IPS-18a (cell line): ENCODE results near the gene SLC12A5.

Experiments used
- H3K27ac ChIP-seq: one replicate; pipeline ENCODE4 v1.5.1; 2013; ENCODE audit warnings: low read length
- H3K27me3 ChIP-seq: one replicate; pipeline ENCODE4 v1.6.1; 2013; ENCODE audit warnings: mild to moderate bottlenecking, low read length; ENCODE audit not compliant: control insufficient read depth, insufficient read depth
- H3K36me3 ChIP-seq: one replicate; pipeline ENCODE4 v1.6.1; 2013; ENCODE audit warnings: low read depth, low read length; ENCODE audit not compliant: control insufficient read depth
- H3K4me1 ChIP-seq: one replicate; pipeline ENCODE4 v1.6.1; 2013; ENCODE audit warnings: low read depth, low read length; ENCODE audit not compliant: control insufficient read depth
- H3K4me3 ChIP-seq: one replicate; pipeline ENCODE4 v1.5.1; 2013; ENCODE audit warnings: low read length
- H3K9ac ChIP-seq: one replicate; pipeline ENCODE4 v1.6.1; 2013; ENCODE audit warnings: mild to moderate bottlenecking, low read length, moderate library complexity
- H3K9me3 ChIP-seq: one replicate; pipeline ENCODE4 v1.6.1; 2013; ENCODE audit warnings: low read depth, low read length; ENCODE audit not compliant: control insufficient read depth

Gene SLC12A5

GRCh38 chr20:45998337-45998736, 30.7 kb upstream of the SLC12A5 start:
- no peaks in the 10 kb centered on the region for H3K36me3 ChIP-seq
- H3K4me3 ChIP-seq: no peak overlapping the region
- no peaks in the 10 kb centered on the region for H3K9me3 ChIP-seq
- no peak overlapping the region for H3K9ac ChIP-seq
- H3K27me3 ChIP-seq: no peaks in the 10 kb centered on the region
- no peak overlapping the region for H3K27ac ChIP-seq
- H3K4me1 ChIP-seq: peaks cover 12% of the 10 kb centered on the region

- no peak overlapping the region for H3K4me3 ChIP-seq
- no peak overlapping the region for H3K27ac ChIP-seq
- no peaks in the 10 kb centered on the region for H3K27me3 ChIP-seq
- no peaks in the 10 kb centered on the region for H3K36me3 ChIP-seq
- H3K4me1 ChIP-seq: peaks cover 12% of the 10 kb centered on the region
- no peaks in the 10 kb centered on the region for H3K9me3 ChIP-seq
- no peak overlapping the region for H3K9ac ChIP-seq
These were observed 30.3 kb upstream of the SLC12A5 start for GRCh38 chr20:45998761-45999160.

- Histone ChIP-seq H3K4me1 (peaks cover 16% of the 10 kb centered on the region), H3K4me3 (no peak overlapping the region), H3K36me3 (no peaks in the 10 kb centered on the region), H3K9me3 (no peaks in the 10 kb centered on the region), H3K9ac (no peak overlapping the region), H3K27me3 (no peaks in the 10 kb centered on the region), H3K27ac (no peak overlapping the region)
These were observed 29.3 kb upstream of the SLC12A5 start for GRCh38 chr20:45999557-46000261.

- Histone ChIP-seq H3K27me3 (no peaks in the 10 kb centered on the region), H3K9ac (no peak overlapping the region)
These were observed 28.6 kb upstream of the SLC12A5 start for GRCh38 chr20:46000262-46000996.

GRCh38 chr20:46001498-46001897, 27.5 kb upstream of the SLC12A5 start:
- no peak overlapping the region for H3K4me3 ChIP-seq
- no peaks in the 10 kb centered on the region for H3K9me3 ChIP-seq
- H3K4me1 ChIP-seq: peaks cover 21% of the 10 kb centered on the region
- no peak overlapping the region for H3K9ac ChIP-seq
- H3K27ac ChIP-seq: no peak overlapping the region
- H3K27me3 ChIP-seq: no peaks in the 10 kb centered on the region
- H3K36me3 ChIP-seq: no peaks in the 10 kb centered on the region

More at GRCh38 chr20:46000262-46000996, 28.6 kb upstream of the SLC12A5 start:
- no peak overlapping the region for H3K4me3 ChIP-seq
- peaks cover 19% of the 10 kb centered on the region for H3K4me1 ChIP-seq
- no peaks in the 10 kb centered on the region for H3K9me3 ChIP-seq
- H3K36me3 ChIP-seq: no peaks in the 10 kb centered on the region
- no peak overlapping the region for H3K27ac ChIP-seq

GRCh38 chr20:46002008-46002407, 27.0 kb upstream of the SLC12A5 start:
- Histone ChIP-seq H3K4me3 (no peak overlapping the region), H3K4me1 (peaks cover 21% of the 10 kb centered on the region), H3K9me3 (no peaks in the 10 kb centered on the region), H3K9ac (no peak overlapping the region), H3K27ac (no peak overlapping the region), H3K27me3 (no peaks in the 10 kb centered on the region), H3K36me3 (no peaks in the 10 kb centered on the region)

GRCh38 chr20:46004187-46004586, 24.8 kb upstream of the SLC12A5 start:
- Histone ChIP-seq H3K9me3 (no peaks in the 10 kb centered on the region), H3K27me3 (no peaks in the 10 kb centered on the region), H3K9ac (no peak overlapping the region), H3K36me3 (no peaks in the 10 kb centered on the region), H3K4me3 (no peak overlapping the region), H3K4me1 (peaks cover 33% of the 10 kb centered on the region), H3K27ac (no peak overlapping the region)

- H3K36me3 ChIP-seq: no peaks in the 10 kb centered on the region
- no peaks in the 10 kb centered on the region for H3K27me3 ChIP-seq
- H3K9me3 ChIP-seq: no peaks in the 10 kb centered on the region
- peak overlapping the region; percentile 4 for H3K4me3 ChIP-seq
- peaks cover 33% of the 10 kb centered on the region for H3K4me1 ChIP-seq
- H3K9ac ChIP-seq: no peak overlapping the region
- no peak overlapping the region for H3K27ac ChIP-seq
These were observed 24.0 kb upstream of the SLC12A5 start for GRCh38 chr20:46004889-46005473.

GRCh38 chr20:46006022-46006705, 22.9 kb upstream of the SLC12A5 start:
- peaks cover 26% of the 10 kb centered on the region for H3K4me1 ChIP-seq

GRCh38 chr20:46006964-46007363, 22.1 kb upstream of the SLC12A5 start:
- Histone ChIP-seq H3K4me3 (no peak overlapping the region), H3K9me3 (no peaks in the 10 kb centered on the region), H3K9ac (no peak overlapping the region), H3K27ac (no peak overlapping the region), H3K4me1 (peaks cover 26% of the 10 kb centered on the region), H3K36me3 (no peaks in the 10 kb centered on the region), H3K27me3 (no peaks in the 10 kb centered on the region)

More at GRCh38 chr20:46006022-46006705, 22.9 kb upstream of the SLC12A5 start:
- Histone ChIP-seq H3K9me3 (no peaks in the 10 kb centered on the region), H3K27me3 (no peaks in the 10 kb centered on the region), H3K4me3 (no peak overlapping the region), H3K36me3 (no peaks in the 10 kb centered on the region), H3K27ac (no peak overlapping the region), H3K9ac (no peak overlapping the region)

GRCh38 chr20:46007671-46008070, 21.3 kb upstream of the SLC12A5 start:
- Histone ChIP-seq H3K4me3 (no peak overlapping the region), H3K27ac (no peak overlapping the region), H3K27me3 (peaks cover 6% of the 10 kb centered on the region), H3K9me3 (no peaks in the 10 kb centered on the region), H3K4me1 (peaks cover 26% of the 10 kb centered on the region), H3K9ac (no peak overlapping the region), H3K36me3 (no peaks in the 10 kb centered on the region)
